Measurements from ENCODE around the gene MECP2.
"Not testable (repeated sequence)": the region's sequence is repeated elsewhere in the genome, so short reads cannot be mapped to it uniquely, and the experiment has no call there.

The MECP2 gene

GRCh38 chrX:154097589-154098541 is at the start of gene MECP2:
TSS of gene MECP2 (minus strand) at chrX:154097717.
- peak; percentile 90 for DNase-seq (ENCODE audit: low spot score)

GRCh38 chrX:154144010-154144409 is 46.5 kb upstream of the MECP2 start, which contains the start of gene OPN1LW:
TSS of gene OPN1LW (plus strand) at chrX:154144243. CDS start at chrX:154144284, 41 bp downstream.
- not testable (repeated sequence) for DNase-seq (ENCODE audit: low spot score)

DNA sequence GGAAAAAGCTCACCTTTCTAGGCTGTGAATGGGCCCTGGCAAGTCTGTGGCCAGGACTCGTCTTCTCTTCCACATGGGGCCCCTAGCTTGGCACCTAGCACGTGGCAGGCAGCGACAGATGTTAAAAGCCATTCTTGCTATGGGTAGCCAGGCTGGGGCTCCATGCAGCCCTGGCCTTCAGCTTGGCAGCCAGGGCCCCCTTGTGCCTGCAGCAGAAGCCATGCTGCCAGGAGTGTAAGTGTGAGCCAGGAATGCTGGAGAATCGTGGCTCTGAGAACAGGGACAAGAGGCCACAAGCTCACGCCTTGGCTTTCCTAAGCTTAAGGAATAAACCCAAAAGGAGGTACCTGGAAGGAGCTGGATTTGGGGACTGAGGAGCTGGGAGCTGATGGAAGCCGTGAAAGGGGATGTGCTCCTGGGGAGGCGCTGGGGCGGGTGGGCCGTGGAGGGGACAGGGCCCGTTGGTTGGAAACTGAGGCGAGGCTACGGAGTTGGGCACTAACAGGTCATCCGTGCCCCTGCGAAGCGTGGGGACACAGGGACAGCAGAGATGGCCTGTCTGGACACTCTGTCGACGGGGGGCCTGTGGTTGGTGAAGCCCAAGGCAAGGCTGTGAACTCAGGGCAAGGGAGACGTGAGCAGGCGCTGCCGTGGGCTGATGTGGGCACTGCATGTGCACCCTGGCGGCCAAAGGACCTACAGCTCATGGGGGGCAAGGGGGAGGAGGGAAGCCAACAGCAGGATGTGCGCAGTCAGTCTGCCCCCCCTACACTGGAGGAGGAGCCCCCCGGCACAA is 45.6 kb upstream of the MECP2 start:
- DNase-seq (ENCODE audit: low spot score) = no peak

DNA sequence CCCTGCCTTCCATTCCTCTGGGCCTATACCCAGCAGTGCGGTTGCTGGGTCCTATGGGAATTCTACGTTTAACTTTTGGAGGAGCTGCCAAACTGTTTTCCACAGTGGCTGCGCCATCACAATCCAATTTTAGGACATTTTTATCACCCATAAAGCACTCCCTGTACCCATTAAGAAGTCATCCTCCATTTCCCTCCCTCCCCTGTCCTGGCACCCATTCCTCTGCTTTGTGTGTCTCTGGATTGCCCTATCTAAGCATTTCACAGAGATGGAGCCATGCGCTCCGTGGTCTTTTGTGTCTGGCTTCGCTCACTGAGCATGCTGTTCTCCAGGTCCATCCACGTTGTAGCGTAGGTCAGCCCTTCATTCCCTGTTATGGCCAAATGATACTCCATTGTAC is 44.9 kb upstream of the MECP2 start:
- DNase-seq (ENCODE audit: low spot score) = no peak

DNA sequence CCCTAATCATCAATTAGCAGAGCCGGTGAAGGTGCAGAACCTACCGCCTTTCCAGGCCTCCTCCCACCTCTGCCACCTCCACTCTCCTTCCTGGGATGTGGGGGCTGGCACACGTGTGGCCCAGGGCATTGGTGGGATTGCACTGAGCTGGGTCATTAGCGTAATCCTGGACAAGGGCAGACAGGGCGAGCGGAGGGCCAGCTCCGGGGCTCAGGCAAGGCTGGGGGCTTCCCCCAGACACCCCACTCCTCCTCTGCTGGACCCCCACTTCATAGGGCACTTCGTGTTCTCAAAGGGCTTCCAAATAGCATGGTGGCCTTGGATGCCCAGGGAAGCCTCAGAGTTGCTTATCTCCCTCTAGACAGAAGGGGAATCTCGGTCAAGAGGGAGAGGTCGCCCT is 43.2 kb upstream of the MECP2 start:
- DNase-seq (ENCODE audit: low spot score) = no peak

DNA sequence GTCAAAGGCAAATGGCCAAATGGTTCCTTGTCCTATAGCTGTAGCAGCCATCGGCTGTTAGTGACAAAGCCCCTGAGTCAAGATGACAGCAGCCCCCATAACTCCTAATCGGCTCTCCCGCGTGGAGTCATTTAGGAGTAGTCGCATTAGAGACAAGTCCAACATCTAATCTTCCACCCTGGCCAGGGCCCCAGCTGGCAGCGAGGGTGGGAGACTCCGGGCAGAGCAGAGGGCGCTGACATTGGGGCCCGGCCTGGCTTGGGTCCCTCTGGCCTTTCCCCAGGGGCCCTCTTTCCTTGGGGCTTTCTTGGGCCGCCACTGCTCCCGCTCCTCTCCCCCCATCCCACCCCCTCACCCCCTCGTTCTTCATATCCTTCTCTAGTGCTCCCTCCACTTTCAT is 42.7 kb upstream of the MECP2 start:
- DNase-seq (ENCODE audit: low spot score) = no peak

DNA sequence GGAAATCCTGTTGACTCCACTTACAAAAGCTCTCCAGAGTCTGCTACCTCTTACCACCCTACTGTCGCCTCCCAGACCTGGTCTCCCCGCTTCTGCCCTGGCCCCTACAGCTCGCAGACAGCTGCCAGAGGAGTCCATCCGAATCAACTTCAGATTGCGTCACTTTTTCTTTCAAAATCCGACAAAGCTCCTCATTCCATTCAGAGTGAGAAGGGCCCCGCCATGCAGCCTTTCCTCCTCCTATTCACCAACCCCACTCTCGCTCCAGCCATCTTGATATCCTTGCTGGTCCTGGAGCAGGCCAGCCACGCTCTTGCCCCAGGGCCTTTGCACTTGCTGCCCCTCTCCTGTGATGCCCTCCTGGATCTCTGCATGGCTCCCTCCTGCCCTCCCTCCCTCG is 41.3 kb upstream of the MECP2 start:
- DNase-seq (ENCODE audit: low spot score) = no peak

- DNase-seq (ENCODE audit: low spot score) = peak; percentile 46
These were observed 39.2 kb upstream of the MECP2 start for GRCh38 chrX:154136627-154137161.

GRCh38 chrX:154135458-154136229 is 38.1 kb upstream of the MECP2 start:
- DNase-seq (ENCODE audit: low spot score) = no peak

DNA sequence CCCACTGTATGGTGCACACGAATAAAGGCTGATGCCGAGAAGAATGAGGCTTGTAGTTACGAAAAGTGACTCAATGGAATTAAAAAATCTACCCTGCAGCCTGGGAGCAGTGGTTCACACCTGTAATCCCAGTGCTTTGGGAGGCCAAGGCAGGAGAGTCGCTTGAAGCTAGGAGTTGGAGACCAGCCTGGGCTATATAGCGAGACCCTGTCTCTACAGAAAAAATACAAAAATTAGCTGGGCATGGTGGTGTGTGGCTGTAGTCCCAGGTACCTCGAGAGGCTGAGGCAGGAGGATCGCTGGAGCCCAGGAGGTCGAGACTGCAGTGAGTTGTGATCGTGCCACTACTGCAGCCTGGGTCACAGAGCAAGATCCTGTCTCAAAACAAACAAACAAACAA is 34.8 kb upstream of the MECP2 start:
- no peak for DNase-seq (ENCODE audit: low spot score)

DNA sequence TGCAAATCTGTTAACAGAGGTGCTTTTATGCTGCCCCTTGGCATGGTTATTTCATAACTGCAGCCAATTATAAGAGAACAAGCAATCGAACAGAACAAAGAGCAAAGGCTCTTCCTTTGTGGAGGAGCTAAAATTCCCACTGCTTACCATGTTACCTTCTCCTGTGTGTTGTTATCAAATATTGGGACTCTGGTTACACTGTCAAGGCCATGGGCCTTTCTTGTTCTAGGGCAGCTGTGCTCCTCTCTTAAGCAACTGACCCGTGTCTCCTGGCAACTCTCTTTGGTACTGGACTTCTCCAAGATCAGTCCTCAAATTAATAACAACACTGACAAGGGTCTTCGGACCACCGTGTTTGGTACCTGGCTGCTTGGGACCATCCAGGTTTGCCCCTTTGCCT is 34.4 kb upstream of the MECP2 start:
- DNase-seq (ENCODE audit: low spot score) = no peak

DNA sequence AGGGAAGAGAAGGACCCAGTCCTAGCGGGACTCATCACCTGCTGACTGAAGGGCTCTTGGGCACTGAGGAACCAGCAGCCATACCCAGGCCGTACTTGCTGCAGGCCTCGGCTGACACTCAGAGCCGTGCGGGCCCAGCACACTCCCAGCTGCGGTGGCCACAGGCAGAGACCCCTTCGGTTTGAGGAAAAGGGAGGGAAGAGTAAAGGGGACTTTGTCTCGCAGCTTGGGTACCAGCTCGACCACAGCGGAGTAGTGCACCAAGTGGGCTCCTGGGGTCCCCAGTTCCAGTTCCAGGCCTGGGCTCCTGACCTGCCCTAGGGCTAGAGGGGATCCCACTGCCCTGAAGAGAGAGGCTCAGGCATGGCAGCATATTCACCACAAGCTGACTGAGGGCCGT is 28.6 kb upstream of the MECP2 start:
- DNase-seq (ENCODE audit: low spot score) = no peak

- DNase-seq (ENCODE audit: low spot score) = peak; percentile 13
These were observed 28.0 kb upstream of the MECP2 start for GRCh38 chrX:154125391-154126040.

DNA sequence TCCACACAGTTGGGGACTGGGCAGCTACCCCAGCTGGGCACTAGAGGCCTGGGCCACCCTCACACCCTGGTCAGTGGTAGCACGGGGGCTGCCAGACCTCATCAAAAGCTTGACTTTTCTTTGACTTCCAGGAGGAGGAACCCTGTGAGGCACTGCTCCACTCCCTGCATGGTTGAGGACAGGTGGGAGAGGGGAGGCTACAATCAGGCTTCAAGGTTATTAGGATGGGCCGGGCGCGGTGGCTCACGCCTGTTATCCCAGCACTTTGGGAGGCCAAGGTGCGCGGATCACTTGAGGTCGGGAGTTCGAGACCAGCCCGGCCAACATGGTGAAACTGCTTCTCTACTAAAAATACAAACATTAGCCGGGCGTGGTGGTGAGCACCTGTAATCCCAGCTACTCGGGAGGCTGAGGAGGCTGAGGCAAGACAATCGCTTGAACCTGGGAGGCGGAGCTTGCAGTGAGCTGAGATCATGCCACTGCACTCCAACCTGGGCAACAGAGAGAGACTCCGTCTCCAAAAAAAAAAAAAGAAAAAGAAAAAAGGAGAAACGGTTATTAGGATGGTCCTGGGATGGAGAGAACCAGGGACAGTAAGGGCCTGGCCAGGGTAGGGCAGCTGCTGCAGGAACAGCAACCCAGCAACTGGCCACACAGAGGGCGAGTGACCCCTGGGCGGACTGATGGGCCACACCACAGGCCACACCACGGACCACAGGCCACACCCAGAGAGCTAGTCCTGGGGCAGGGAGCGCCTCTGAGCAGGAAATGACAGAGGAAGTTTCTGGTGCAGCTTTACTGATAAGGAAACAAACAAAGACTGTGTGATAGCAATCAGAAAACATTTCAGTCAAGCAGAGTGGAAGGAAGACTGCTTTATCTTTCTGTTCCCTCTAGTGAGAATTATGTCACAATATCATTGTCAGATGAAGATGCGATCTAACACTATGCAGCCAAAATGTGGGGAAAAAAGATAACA is 26.0 kb upstream of the MECP2 start:
- DNase-seq (ENCODE audit: low spot score) = no peak

DNA sequence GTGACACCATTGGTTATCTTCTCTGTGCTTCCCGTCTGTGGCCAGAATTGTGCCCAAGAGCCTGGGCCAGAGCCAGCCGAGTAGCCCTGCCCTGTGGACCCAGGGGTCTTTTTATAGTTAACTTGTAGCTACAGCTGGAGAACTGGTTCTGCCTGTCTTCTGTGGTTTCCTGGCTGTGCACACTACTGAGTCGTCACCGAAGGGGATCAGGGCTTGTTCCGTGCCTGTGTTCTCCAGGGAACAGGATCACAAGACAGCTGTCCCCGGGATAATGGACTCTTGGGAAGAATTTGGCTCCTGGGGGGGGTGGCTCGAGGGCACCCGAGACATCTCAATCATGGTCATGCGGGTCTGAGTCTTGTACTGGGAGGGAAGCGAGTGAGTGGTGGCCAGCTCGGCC is 24.4 kb upstream of the MECP2 start:
- no peak for DNase-seq (ENCODE audit: low spot score)

DNA sequence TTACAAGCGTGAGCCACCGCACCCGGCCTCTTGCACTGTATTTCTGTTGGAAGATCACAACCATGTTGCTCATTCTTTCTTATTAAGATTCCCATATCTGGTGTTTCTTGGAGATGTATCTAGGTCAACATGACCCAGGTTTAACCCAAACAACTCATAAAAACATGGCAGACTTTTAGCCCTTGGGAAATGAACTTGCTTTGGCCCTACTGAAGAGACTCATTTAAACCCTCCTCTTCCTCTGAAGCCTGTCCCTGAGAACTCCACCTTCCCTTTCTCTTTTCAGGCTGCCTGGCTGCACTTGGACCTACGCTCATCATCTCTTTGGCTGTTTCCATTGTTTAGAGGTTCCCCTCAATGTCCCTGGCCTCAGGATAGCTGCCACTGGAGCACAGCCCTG is 23.7 kb upstream of the MECP2 start:
- no peak for DNase-seq (ENCODE audit: low spot score)

DNA sequence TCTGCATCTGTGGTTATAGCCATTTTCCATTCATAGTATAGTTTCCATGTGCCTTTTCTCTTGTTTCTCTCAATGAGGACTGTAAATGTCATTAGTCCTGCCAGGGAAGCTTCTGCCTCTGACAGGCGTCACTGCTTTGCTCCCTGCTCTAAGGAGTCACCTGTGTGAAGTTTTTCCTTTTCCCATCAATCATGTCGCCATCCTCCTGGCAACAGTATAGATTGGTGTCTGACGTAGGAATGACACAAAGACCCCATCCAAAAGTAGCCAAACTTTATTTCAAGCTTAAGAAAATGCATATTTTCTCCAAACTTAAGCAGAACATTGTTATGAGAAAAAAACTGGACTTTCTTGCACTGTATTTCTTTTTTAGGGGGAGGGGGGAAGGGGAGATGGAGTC is 23.1 kb upstream of the MECP2 start:
- no peak for DNase-seq (ENCODE audit: low spot score)

DNA sequence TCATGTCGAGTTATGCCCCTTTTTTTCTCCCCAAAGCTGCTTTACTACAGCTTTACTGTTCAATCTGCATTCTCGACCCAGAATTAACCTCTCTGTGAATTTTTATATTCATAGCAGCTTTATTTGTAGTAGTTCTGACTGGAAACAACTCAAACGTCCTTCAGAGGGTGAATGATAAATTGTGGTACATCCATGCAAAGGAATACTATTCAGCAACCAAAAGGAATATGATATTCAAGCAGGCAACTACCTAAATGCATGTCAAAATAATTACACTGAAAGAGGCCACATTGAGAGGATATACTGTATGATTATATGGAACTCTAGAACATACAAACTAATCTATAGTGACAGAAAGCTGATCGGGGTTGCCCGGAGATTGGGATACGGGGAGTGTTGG is 20.0 kb upstream of the MECP2 start:
- no peak for DNase-seq (ENCODE audit: low spot score)

DNA sequence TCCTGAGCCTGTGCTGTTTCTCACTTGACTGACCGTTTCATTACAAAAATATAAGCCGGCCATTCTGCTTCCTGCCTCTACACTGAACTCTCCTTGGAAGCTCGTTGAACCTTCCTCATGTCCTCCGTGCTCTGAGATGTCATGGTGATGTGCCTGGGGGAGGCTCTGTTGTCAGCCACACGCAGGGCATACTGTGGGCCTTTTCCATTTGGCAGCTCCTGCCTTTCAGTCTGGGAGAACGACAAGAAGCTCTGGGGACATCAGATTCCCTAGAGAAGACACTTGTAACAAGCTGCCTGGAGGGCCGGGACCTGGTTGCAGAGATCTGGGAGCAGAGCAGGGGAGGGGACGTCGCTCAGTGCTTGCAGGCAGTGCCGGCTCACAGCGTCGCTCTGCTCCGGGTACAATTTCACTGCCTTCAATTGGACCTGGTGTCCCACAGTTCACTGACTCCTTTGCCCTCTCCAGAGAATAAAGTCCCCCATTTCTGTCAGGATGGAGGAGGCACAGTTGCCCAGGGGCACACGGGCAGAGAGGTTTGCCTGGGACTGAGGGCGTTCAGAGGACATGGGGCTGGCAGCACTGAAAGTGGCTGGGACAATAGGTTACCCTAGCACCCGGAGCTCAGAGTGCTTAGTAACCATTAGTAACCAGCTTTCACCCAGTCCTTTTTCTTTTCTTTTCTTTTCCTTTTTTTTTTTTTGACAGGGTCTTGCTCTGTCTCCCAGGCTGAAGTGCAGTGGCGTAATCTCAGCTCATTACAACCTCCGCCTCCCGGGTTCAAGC is 19.1 kb upstream of the MECP2 start:
- DNase-seq (ENCODE audit: low spot score) = no peak
